ENCODE data around the gene LRRC38.

Gene LRRC38

DNA sequence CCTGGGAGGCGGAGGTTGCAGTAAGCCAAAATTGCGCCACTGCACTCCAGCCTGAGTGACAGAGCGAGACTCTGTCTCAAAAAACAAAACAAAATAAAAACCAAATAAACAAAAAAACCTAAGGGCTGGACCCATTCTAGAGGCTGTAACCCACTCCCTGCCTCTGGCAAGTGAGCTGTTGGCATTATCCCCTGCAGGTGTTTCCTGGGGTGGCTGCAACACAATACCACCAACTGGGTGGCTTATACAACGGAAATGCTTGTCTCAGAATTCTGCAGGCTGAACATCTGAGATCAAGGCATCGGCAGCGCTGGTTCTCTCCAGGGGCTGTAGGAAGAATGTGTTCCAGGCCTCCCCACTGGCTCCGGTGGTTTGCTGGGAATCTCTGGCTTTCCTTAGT, 15.2 kb downstream of the LRRC38 start:
- Histone ChIP-seq H3K36me3 (no peaks in the 10 kb centered on the region), H3K4me3 (ENCODE audit: low read depth in 1 of 2, low read length in 1 of 2) (no peak overlapping the region), H3K4me1 (ENCODE audit: control insufficient read depth in 1 of 2, insufficient read depth in 1 of 2, low read depth in 1 of 2, low read length in 1 of 2) (no peaks in the 10 kb centered on the region), H3K27me3 (no peaks in the 10 kb centered on the region), H3K9me3 (no peaks in the 10 kb centered on the region), H3K27ac (no peak overlapping the region)
- TF ChIP-seq, protein P1, sequence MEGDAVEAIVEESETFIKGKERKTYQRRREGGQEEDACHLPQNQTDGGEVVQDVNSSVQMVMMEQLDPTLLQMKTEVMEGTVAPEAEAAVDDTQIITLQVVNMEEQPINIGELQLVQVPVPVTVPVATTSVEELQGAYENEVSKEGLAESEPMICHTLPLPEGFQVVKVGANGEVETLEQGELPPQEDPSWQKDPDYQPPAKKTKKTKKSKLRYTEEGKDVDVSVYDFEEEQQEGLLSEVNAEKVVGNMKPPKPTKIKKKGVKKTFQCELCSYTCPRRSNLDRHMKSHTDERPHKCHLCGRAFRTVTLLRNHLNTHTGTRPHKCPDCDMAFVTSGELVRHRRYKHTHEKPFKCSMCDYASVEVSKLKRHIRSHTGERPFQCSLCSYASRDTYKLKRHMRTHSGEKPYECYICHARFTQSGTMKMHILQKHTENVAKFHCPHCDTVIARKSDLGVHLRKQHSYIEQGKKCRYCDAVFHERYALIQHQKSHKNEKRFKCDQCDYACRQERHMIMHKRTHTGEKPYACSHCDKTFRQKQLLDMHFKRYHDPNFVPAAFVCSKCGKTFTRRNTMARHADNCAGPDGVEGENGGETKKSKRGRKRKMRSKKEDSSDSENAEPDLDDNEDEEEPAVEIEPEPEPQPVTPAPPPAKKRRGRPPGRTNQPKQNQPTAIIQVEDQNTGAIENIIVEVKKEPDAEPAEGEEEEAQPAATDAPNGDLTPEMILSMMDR (IDR thresholded peaks at IDR 0.05), result no peak

DNA sequence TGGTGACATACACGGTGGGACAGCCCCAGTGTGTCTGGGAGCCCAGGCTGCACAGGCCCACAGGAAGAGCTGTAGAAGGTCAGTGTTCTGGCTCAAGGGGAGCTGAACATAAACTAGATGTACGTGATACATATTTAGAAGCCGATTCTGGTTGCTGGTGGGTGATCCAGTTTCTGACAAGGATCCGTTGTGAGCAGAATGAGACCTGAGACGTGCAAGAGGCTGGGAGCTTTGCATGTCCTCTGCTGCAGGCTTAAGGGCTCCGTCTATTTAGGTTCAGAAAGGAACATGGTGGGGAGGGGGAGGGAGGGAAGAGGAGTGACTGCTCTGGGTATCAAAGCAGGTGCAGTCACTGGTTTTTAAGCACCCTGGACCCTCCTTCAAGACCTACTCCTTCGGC, 18.6 kb downstream of the LRRC38 start:
- Histone ChIP-seq H3K27ac (no peak overlapping the region), H3K36me3 (no peaks in the 10 kb centered on the region), H3K4me1 (ENCODE audit: control insufficient read depth in 1 of 2, insufficient read depth in 1 of 2, low read depth in 1 of 2, low read length in 1 of 2) (no peaks in the 10 kb centered on the region), H3K9me3 (no peaks in the 10 kb centered on the region), H3K27me3 (no peaks in the 10 kb centered on the region), H3K4me3 (ENCODE audit: low read depth in 1 of 2, low read length in 1 of 2) (no peak overlapping the region)
- TF ChIP-seq, protein P1 (IDR thresholded peaks at IDR 0.05), result no peak

DNA sequence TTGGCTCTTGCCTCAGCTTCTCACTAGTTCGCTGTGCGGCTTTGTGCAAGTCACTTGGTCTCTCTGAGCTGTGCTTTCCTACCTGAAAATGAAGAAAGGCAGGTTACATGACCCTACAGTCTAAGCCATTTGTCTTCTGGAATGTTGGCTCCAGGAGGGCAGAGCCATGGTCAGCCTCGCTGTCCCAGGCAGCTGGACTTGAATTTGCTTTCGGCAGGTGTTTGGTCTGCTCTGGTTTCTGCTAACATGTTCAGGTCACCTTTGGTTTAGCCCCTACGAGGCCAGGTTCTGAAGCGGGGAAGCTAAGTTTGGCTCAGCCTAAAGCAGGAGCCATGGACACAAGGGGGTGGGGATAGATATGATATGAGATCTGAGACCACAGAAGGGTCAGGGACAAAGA, 19.1 kb downstream of the LRRC38 start:
- H3K4me1 ChIP-seq (ENCODE audit: control insufficient read depth in 1 of 2, insufficient read depth in 1 of 2, low read depth in 1 of 2, low read length in 1 of 2), result no peaks in the 10 kb centered on the region
- H3K4me3 ChIP-seq (ENCODE audit: low read depth in 1 of 2, low read length in 1 of 2), result no peak overlapping the region
- H3K9me3 ChIP-seq, result no peaks in the 10 kb centered on the region
- TF ChIP-seq, protein P1 (IDR thresholded peaks at IDR 0.05), result no peak
- H3K27ac ChIP-seq, result no peak overlapping the region
- H3K36me3 ChIP-seq, result no peaks in the 10 kb centered on the region
- H3K27me3 ChIP-seq, result no peaks in the 10 kb centered on the region

DNA sequence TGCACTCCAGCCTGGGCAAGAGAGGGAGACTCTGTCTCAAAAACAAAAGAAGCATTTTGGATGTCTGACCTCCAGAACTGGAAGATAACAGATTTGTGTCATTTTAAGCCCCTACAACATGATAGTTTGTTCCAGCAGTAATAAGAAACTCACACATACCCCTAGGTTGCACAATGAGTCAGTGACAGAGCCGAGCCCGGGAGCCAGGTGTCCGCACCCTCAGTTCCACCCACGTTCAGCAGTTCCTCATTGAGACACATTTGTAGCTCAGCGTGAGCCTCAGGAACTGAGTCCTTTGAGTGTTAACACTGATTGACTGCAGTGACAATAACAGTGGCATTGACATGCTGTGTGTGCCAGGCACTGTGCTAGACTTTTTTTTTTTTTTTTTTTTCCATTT, 19.8 kb downstream of the LRRC38 start:
- no peak overlapping the region for H3K27ac ChIP-seq
- TF ChIP-seq, protein P1 (IDR thresholded peaks at IDR 0.05), result no peak
- no peaks in the 10 kb centered on the region for H3K36me3 ChIP-seq
- no peak overlapping the region for H3K4me3 ChIP-seq (ENCODE audit: low read depth in 1 of 2, low read length in 1 of 2)
- no peaks in the 10 kb centered on the region for H3K9me3 ChIP-seq
- no peaks in the 10 kb centered on the region for H3K4me1 ChIP-seq (ENCODE audit: control insufficient read depth in 1 of 2, insufficient read depth in 1 of 2, low read depth in 1 of 2, low read length in 1 of 2)
- peaks cover 2% of the 10 kb centered on the region for H3K27me3 ChIP-seq

DNA sequence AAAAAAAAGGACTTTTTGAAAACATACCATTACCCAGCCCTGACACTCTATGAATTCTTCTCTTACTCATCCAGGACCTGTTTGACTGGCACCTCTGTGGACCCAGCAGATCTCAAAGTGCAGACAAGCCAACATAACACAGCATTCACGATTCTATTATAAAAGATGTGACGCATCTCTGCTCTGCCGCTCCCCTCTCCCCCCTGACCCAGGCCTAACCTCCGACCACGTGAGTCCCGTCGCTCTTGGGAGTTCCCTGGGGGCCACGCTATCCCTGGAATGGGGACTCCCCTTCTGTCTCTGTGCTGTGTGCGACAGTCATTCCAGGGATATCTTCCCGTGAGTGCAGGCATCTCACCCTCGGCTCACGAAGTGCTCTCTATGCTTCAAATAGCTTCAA, 21.1 kb downstream of the LRRC38 start:
- Histone ChIP-seq H3K4me1 (ENCODE audit: control insufficient read depth in 1 of 2, insufficient read depth in 1 of 2, low read depth in 1 of 2, low read length in 1 of 2) (no peaks in the 10 kb centered on the region), H3K9me3 (no peaks in the 10 kb centered on the region), H3K36me3 (no peaks in the 10 kb centered on the region), H3K27ac (no peak overlapping the region), H3K27me3 (peaks cover 12% of the 10 kb centered on the region), H3K4me3 (ENCODE audit: low read depth in 1 of 2, low read length in 1 of 2) (no peak overlapping the region)
- TF ChIP-seq, protein P1 (IDR thresholded peaks at IDR 0.05), result no peak

DNA sequence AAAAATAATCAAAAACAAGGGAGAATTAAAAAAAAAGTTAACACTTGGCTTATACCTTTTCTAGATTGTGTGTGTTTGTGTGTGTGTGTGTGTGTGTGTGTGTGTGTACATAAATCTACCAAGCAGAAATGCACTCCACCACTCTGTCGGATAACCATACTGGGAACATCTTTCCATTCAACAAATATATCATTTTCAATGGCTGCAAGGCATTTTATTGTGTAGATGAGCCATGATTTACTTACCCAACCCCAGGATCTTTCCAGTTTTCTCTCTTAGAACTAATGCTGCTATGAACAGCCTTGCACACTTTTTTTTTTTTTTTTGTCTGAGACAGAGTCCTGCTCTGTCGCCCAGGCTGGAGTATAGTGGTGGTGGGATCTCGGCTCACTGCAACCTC, 25.8 kb downstream of the LRRC38 start:
- Histone ChIP-seq H3K27ac (no peak overlapping the region), H3K36me3 (no peaks in the 10 kb centered on the region), H3K9me3 (no peaks in the 10 kb centered on the region), H3K4me1 (ENCODE audit: control insufficient read depth in 1 of 2, insufficient read depth in 1 of 2, low read depth in 1 of 2, low read length in 1 of 2) (no peaks in the 10 kb centered on the region), H3K4me3 (ENCODE audit: low read depth in 1 of 2, low read length in 1 of 2) (no peak overlapping the region), H3K27me3 (peaks cover 22% of the 10 kb centered on the region)
- TF ChIP-seq, protein P1 (IDR thresholded peaks at IDR 0.05), result no peak

All from neutrophil (primary cell).